HG02678 (cell line): ENCODE measurements around the gene FXYD3.
"Not testable (repeated sequence)": the region's sequence is repeated elsewhere in the genome, so short reads cannot be mapped to it uniquely, and the experiment has no call there.

Source experiments
- ATAC-seq: cut with Tn5 transposase; IDR thresholded peaks from one replicate; pipeline ENCODE4 v1.9.1; 2021; ENCODE audit warnings: mild to moderate bottlenecking, moderate library complexity; ENCODE audit not compliant: unreplicated experiment

The FXYD3 gene

GRCh38 chr19:35123573-35123972 lies 8.0 kb downstream of the FXYD3 start:
- ATAC-seq = no peak

GRCh38 chr19:35124098-35125060 lies 8.8 kb downstream of the FXYD3 start:
- ATAC-seq = peak; percentile 78

- ATAC-seq = no peak
Observed at GRCh38 chr19:35125270-35125717, 9.7 kb downstream of the FXYD3 start.

- ATAC-seq = no peak
Observed at GRCh38 chr19:35125749-35126623, 10.4 kb downstream of the FXYD3 start.

GRCh38 chr19:35126624-35126959 lies 11.0 kb downstream of the FXYD3 start:
- no peak for ATAC-seq

- ATAC-seq = no peak
Observed at GRCh38 chr19:35127871-35128270, 12.2 kb downstream of the FXYD3 start.

- no peak for ATAC-seq
Observed at GRCh38 chr19:35128398-35129057, 12.9 kb downstream of the FXYD3 start.

- ATAC-seq = not testable (repeated sequence)
Observed at GRCh38 chr19:35129724-35130274, 14.2 kb downstream of the FXYD3 start.

- ATAC-seq = no peak
Observed at GRCh38 chr19:35130761-35131720, 15.4 kb downstream of the FXYD3 start.

GRCh38 chr19:35132254-35132653 lies 16.6 kb downstream of the FXYD3 start:
- no peak for ATAC-seq

GRCh38 chr19:35133826-35134225 lies 18.2 kb downstream of the FXYD3 start:
- ATAC-seq = no peak

GRCh38 chr19:35134601-35135242 lies 19.1 kb downstream of the FXYD3 start, which contains the start of gene LGI4:
Gene LGI4, minus strand, starts transcription at chr19:35135059. Its CDS starts 379 bp downstream, at chr19:35134680.
- no peak for ATAC-seq

- no peak for ATAC-seq
Observed at GRCh38 chr19:35135389-35135909, 19.8 kb downstream of the FXYD3 start.

GRCh38 chr19:35136231-35136630 lies 20.6 kb downstream of the FXYD3 start:
- ATAC-seq = no peak

- ATAC-seq = no peak
Observed at GRCh38 chr19:35136977-35137702, 21.5 kb downstream of the FXYD3 start.

GRCh38 chr19:35138305-35138892 lies 22.8 kb downstream of the FXYD3 start, which contains the start of gene FXYD1:
Gene FXYD1, plus strand, starts transcription at chr19:35138824. Its CDS starts 1,256 bp downstream, at chr19:35140080.
- no peak for ATAC-seq

- no peak for ATAC-seq
Observed at GRCh38 chr19:35140207-35140961, 24.8 kb downstream of the FXYD3 start.
